HUES48 (cell line): ENCODE results near the gene CYSRT1.
A peak's percentile ranks its signal among the peaks of the same experiment; 100 is the strongest.
"Not testable (repeated sequence)": the region's sequence is repeated elsewhere in the genome, so short reads cannot be mapped to it uniquely, and the experiment has no call there.

Source experiments
- H3K27ac ChIP-seq: one replicate; pipeline ENCODE4 v1.7.0; 2013; ENCODE audit warnings: low read depth, low read length, inconsistent platforms
- H3K27me3 ChIP-seq: 2 replicates; pipeline ENCODE4 v1.6.1; 2013; ENCODE audit warnings: mild to moderate bottlenecking, low read length; ENCODE audit not compliant: control insufficient read depth, insufficient read depth
- H3K36me3 ChIP-seq: 2 replicates; pipeline ENCODE4 v1.6.1; 2013; ENCODE audit warnings: low read length; ENCODE audit not compliant: control insufficient read depth, insufficient read depth
- H3K4me1 ChIP-seq: 2 replicates; pipeline ENCODE4 v1.6.1; 2013; ENCODE audit warnings: mild to moderate bottlenecking, low read length; ENCODE audit not compliant: control insufficient read depth, insufficient read depth
- H3K4me3 ChIP-seq: 2 replicates; pipeline ENCODE4 v1.5.1; 2013; ENCODE audit warnings: mild to moderate bottlenecking, low read depth, low read length
- H3K9ac ChIP-seq: 2 replicates; pipeline ENCODE4 v1.6.1; 2013; ENCODE audit warnings: mild to moderate bottlenecking, low read depth, low read length, moderate library complexity
- H3K9me3 ChIP-seq: 2 replicates; pipeline ENCODE4 v1.6.1; 2013; ENCODE audit warnings: low read length; ENCODE audit not compliant: control insufficient read depth, insufficient read depth

Gene CYSRT1

GRCh38 chr9:137251490-137252268, 26.7 kb downstream of the CYSRT1 start:
- no peak overlapping the region for H3K9ac ChIP-seq
- H3K9me3 ChIP-seq = no peaks in the 10 kb centered on the region
- no peak overlapping the region for H3K27ac ChIP-seq
- peaks cover 7% of the 10 kb centered on the region for H3K36me3 ChIP-seq
- H3K4me3 ChIP-seq = no peak overlapping the region
- no peaks in the 10 kb centered on the region; the same call in none of the 2 replicates for H3K27me3 ChIP-seq
- peaks cover 11% of the 10 kb centered on the region for H3K4me1 ChIP-seq

GRCh38 chr9:137252555-137253506, 27.9 kb downstream of the CYSRT1 start:
- no peaks in the 10 kb centered on the region for H3K9me3 ChIP-seq
- H3K36me3 ChIP-seq = peaks cover 12% of the 10 kb centered on the region
- no peak overlapping the region for H3K4me3 ChIP-seq
- H3K27ac ChIP-seq = no peak overlapping the region
- peaks cover 11% of the 10 kb centered on the region for H3K4me1 ChIP-seq
- H3K9ac ChIP-seq = no peak overlapping the region
- H3K27me3 ChIP-seq = no peaks in the 10 kb centered on the region; the same call in none of the 2 replicates

- no peak overlapping the region for H3K9ac ChIP-seq
- H3K36me3 ChIP-seq = peaks cover 17% of the 10 kb centered on the region
- H3K4me1 ChIP-seq = peaks cover 11% of the 10 kb centered on the region
- H3K27me3 ChIP-seq = no peaks in the 10 kb centered on the region; the same call in 1 of the 2 replicates
- no peaks in the 10 kb centered on the region for H3K9me3 ChIP-seq
- H3K4me3 ChIP-seq = peak overlapping the region; percentile 97
- no peak overlapping the region for H3K27ac ChIP-seq
Observed at GRCh38 chr9:137253717-137254623, 29.0 kb downstream of the CYSRT1 start.

- peaks cover 11% of the 10 kb centered on the region for H3K4me1 ChIP-seq
- no peaks in the 10 kb centered on the region; the same call in 1 of the 2 replicates for H3K27me3 ChIP-seq
- peak within 1 kb of the TSS; percentile 97 for H3K4me3 ChIP-seq
- H3K9ac ChIP-seq = peak within 1 kb of the TSS; percentile 70; the same call in 1 of the 2 replicates
- peak within 1 kb of the TSS; percentile 64 for H3K27ac ChIP-seq
- no peaks in the 10 kb centered on the region for H3K9me3 ChIP-seq
- peaks cover 21% of the 10 kb centered on the region for H3K36me3 ChIP-seq
Observed at GRCh38 chr9:137254624-137255447, 29.9 kb downstream of the CYSRT1 start, which contains the start of gene NELFB. NELFB (plus strand) TSS chr9:137255327.

GRCh38 chr9:137255448-137256114, 30.6 kb downstream of the CYSRT1 start:
- Histone ChIP-seq H3K9ac (peak overlapping the region; percentile 58; the same call in 1 of the 2 replicates), H3K4me1 (peaks cover 11% of the 10 kb centered on the region), H3K9me3 (no peaks in the 10 kb centered on the region), H3K27me3 (no peaks in the 10 kb centered on the region; the same call in 1 of the 2 replicates), H3K36me3 (peaks cover 21% of the 10 kb centered on the region), H3K4me3 (peak overlapping the region; percentile 97), H3K27ac (peak overlapping the region; percentile 64)

GRCh38 chr9:137256362-137256761, 31.4 kb downstream of the CYSRT1 start:
- Histone ChIP-seq H3K9me3 (no peaks in the 10 kb centered on the region), H3K27ac (no peak overlapping the region), H3K9ac (no peak overlapping the region), H3K27me3 (no peaks in the 10 kb centered on the region; the same call in 1 of the 2 replicates), H3K36me3 (peaks cover 21% of the 10 kb centered on the region), H3K4me1 (peaks cover 11% of the 10 kb centered on the region), H3K4me3 (peak overlapping the region; percentile 97)

- no peaks in the 10 kb centered on the region; the same call in 1 of the 2 replicates for H3K27me3 ChIP-seq
- H3K36me3 ChIP-seq = peaks cover 21% of the 10 kb centered on the region
- H3K9ac ChIP-seq = no peak overlapping the region
- no peaks in the 10 kb centered on the region for H3K9me3 ChIP-seq
- no peak overlapping the region for H3K27ac ChIP-seq
- H3K4me1 ChIP-seq = peaks cover 10% of the 10 kb centered on the region
- H3K4me3 ChIP-seq = no peak overlapping the region
Observed at GRCh38 chr9:137256856-137257255, 31.9 kb downstream of the CYSRT1 start.

- peaks cover 51% of the 10 kb centered on the region for H3K36me3 ChIP-seq
- H3K27me3 ChIP-seq, H3K4me3 ChIP-seq, H3K4me1 ChIP-seq, H3K27ac ChIP-seq, H3K9me3 ChIP-seq, H3K9ac ChIP-seq: not testable (repeated sequence)
Observed at GRCh38 chr9:137262173-137262908, 37.4 kb downstream of the CYSRT1 start.

GRCh38 chr9:137262909-137263285, 37.9 kb downstream of the CYSRT1 start:
- peaks cover 56% of the 10 kb centered on the region for H3K36me3 ChIP-seq

More at GRCh38 chr9:137262909-137263285, 37.9 kb downstream of the CYSRT1 start:
- Histone ChIP-seq H3K27ac (no peak overlapping the region), H3K9me3 (no peaks in the 10 kb centered on the region), H3K4me1 (no peaks in the 10 kb centered on the region), H3K4me3 (no peak overlapping the region), H3K27me3 (no peaks in the 10 kb centered on the region), H3K9ac (no peak overlapping the region)
